Thyroid gland (tissue), 4 donors: ENCODE measurements around the gene HOXA2.

ENCODE experiments used
- CTCF ChIP-seq, 6 experiments: fragments of 200-600 bp in 3 of 6; fragments of 450-650 bp in 3 of 6; sonication (generic) in 3 of 6; IDR thresholded peaks; one replicate each; pipeline ENCODE4 v1.5.1; 2016 to 2019; ENCODE audit warnings: antibody characterized with exemption in 6 of 6, mild to moderate bottlenecking in 2 of 6, inconsistent platforms in 1 of 6, moderate library complexity in 1 of 6
- POLR2A ChIP-seq, 2 donors: fragments of 450-650 bp; IDR thresholded peaks; one replicate each; pipeline ENCODE4 v1.6.1; 2017; ENCODE audit warnings: antibody characterized with exemption in 2 of 2, mild to moderate bottlenecking in 2 of 2, moderate library complexity in 1 of 2

DNA sequence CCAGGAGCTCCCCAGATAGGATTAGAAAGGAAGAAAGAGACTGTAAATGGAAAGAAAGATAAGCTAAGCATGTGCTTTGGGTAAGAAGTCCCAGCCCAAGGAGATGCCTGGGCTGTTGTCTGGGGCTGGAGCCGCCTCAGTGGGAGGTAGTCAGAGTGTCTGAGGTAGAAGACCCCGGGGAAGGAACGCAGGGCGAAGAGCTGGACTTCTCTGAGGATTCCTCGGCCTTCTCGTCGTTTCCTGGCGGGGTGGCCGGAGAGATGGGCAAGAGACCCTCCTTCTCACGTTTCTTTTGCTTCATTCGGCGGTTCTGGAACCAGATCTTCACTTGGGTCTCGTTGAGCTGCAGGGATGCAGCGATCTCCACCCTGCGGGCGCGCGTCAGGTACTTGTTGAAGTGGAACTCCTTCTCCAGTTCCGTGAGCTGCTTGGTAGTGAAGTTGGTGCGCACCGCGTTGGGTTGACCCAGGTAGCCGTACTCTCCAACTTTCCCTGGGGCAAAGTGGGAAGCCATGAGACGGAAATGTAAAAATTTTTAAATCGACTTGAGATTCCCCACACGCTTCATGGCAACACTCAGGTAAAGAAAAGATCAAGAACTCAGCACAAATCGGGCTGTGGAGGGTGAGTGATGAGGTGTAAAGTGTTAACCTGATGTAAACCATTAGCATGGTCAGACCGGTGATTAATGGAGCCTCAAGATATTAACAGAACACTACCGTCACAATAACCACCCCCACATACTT, 8.0 kb downstream of the HOXA2 start:
- TF ChIP-seq CTCF (IDR thresholded peaks at IDR 0.05) (no peak), POLR2A (IDR thresholded peaks at IDR 0.05) (no peak)
